Measurements from ENCODE around the gene ADAMTSL3. TPM values are rescaled to one million over a fixed set of nuclear protein-coding genes. Genes with fewer than 3 reads are reported as not detected.

The ADAMTSL3 gene
- total and polyA plus RNA-seq, 2 experiments from 2014 or later: 0.61 to 0.87 TPM

DNA sequence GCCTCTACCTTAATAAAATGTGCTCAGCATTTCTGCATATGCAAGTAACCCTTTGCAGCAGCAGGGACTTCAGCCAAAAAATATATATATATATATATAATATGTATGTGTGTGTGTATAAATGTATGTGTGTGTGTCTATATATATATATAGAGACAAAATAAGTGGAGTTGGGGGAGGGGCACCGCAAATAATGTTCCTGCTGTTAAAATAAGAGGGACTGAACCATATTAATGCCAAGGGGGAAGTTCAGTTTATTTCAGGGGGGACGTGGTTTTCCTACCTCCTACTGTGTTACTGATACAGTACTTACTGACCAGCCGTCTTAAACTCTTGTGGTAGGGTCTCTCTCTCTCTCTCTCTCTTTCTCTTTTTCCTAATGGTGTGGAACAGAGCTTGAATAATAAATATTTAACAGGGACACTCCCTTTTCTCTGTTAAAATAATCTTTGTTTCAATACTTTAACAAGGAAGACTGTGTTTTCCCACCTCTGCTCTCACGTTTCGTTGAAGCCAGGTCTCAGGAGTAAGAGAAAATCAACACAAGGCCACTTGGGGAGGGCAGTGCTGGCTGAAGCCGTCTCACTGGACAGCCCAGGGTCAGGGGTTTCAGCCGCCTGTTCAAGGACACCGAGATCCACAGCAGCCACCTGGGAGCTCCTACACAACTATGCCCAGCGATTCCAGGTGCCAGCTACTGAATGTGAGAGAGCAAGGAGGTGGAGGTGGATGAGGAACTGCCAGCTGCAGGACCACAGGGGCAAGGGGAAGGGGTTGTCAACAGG is 42.8 kb upstream of the ADAMTSL3 start:
- no peaks in the 10 kb centered on the region for H3K79me2 ChIP-seq (replicated peaks; ENCODE audit: insufficient read depth)
- H3K27me3 ChIP-seq (ENCODE audit: insufficient read depth): no peaks in the 10 kb centered on the region
- Mint-ChIP-seq H3K27me3 (ENCODE audit: insufficient read depth, low read depth, poor library complexity) (peaks cover 3% of the 10 kb centered on the region), H3K27ac (no peak overlapping the region), H3K36me3 (ENCODE audit: low read depth) (no peaks in the 10 kb centered on the region), H3K4me1 (no peaks in the 10 kb centered on the region), H3K9me3 (no peaks in the 10 kb centered on the region), H3K4me3 (no peak overlapping the region)
- no peak overlapping the region for H3K27ac ChIP-seq (ENCODE audit: low read depth)
- H4K20me1 ChIP-seq (replicated peaks; ENCODE audit: insufficient read depth): no peaks in the 10 kb centered on the region
- no peak overlapping the region for H2AFZ ChIP-seq
- DNase-seq (ENCODE audit: low spot score): no peak
- no peaks in the 10 kb centered on the region for H3K36me3 ChIP-seq (ENCODE audit: insufficient read depth)
- no peak overlapping the region for H3K4me2 ChIP-seq
- no peak for ATAC-seq
- no peaks in the 10 kb centered on the region for H3K9me2 ChIP-seq (ENCODE audit: insufficient read depth)
- no peak overlapping the region for H3K4me3 ChIP-seq
- TF ChIP-seq, protein P1, sequence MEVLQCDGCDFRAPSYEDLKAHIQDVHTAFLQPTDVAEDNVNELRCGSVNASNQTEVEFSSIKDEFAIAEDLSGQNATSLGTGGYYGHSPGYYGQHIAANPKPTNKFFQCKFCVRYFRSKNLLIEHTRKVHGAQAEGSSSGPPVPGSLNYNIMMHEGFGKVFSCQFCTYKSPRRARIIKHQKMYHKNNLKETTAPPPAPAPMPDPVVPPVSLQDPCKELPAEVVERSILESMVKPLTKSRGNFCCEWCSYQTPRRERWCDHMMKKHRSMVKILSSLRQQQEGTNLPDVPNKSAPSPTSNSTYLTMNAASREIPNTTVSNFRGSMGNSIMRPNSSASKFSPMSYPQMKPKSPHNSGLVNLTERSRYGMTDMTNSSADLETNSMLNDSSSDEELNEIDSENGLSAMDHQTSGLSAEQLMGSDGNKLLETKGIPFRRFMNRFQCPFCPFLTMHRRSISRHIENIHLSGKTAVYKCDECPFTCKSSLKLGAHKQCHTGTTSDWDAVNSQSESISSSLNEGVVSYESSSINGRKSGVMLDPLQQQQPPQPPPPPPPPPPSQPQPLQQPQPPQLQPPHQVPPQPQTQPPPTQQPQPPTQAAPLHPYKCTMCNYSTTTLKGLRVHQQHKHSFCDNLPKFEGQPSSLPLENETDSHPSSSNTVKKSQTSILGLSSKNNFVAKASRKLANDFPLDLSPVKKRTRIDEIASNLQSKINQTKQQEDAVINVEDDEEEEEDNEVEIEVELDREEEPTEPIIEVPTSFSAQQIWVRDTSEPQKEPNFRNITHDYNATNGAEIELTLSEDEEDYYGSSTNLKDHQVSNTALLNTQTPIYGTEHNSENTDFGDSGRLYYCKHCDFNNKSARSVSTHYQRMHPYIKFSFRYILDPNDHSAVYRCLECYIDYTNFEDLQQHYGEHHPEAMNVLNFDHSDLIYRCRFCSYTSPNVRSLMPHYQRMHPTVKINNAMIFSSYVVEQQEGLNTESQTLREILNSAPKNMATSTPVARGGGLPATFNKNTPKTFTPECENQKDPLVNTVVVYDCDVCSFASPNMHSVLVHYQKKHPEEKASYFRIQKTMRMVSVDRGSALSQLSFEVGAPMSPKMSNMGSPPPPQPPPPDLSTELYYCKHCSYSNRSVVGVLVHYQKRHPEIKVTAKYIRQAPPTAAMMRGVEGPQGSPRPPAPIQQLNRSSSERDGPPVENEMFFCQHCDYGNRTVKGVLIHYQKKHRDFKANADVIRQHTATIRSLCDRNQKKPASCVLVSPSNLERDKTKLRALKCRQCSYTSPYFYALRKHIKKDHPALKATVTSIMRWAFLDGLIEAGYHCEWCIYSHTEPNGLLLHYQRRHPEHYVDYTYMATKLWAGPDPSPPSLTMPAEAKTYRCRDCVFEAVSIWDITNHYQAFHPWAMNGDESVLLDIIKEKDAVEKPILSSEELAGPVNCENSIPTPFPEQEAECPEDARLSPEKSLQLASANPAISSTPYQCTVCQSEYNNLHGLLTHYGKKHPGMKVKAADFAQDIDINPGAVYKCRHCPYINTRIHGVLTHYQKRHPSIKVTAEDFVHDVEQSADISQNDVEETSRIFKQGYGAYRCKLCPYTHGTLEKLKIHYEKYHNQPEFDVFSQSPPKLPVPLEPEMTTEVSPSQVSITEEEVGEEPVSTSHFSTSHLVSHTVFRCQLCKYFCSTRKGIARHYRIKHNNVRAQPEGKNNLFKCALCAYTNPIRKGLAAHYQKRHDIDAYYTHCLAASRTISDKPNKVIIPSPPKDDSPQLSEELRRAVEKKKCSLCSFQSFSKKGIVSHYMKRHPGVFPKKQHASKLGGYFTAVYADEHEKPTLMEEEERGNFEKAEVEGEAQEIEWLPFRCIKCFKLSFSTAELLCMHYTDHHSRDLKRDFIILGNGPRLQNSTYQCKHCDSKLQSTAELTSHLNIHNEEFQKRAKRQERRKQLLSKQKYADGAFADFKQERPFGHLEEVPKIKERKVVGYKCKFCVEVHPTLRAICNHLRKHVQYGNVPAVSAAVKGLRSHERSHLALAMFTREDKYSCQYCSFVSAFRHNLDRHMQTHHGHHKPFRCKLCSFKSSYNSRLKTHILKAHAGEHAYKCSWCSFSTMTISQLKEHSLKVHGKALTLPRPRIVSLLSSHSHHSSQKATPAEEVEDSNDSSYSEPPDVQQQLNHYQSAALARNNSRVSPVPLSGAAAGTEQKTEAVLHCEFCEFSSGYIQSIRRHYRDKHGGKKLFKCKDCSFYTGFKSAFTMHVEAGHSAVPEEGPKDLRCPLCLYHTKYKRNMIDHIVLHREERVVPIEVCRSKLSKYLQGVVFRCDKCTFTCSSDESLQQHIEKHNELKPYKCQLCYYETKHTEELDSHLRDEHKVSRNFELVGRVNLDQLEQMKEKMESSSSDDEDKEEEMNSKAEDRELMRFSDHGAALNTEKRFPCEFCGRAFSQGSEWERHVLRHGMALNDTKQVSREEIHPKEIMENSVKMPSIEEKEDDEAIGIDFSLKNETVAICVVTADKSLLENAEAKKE (CRISPR knock-in tag; IDR thresholded peaks at IDR 0.05): no peak
- TF ChIP-seq POLR2AphosphoS5 (IDR thresholded peaks at IDR 0.05; ENCODE audit: low read depth): no peak
- no peak for TF ChIP-seq JUNB (IDR thresholded peaks at IDR 0.05; ENCODE audit: unreplicated experiment)
- TF ChIP-seq ZNF331 (CRISPR knock-in tag; IDR thresholded peaks at IDR 0.05; ENCODE audit: low read depth): no peak
- TF ChIP-seq NANOG (IDR thresholded peaks at IDR 0.05; ENCODE audit: borderline replicate concordance): no peak
- TF ChIP-seq, protein P2, sequence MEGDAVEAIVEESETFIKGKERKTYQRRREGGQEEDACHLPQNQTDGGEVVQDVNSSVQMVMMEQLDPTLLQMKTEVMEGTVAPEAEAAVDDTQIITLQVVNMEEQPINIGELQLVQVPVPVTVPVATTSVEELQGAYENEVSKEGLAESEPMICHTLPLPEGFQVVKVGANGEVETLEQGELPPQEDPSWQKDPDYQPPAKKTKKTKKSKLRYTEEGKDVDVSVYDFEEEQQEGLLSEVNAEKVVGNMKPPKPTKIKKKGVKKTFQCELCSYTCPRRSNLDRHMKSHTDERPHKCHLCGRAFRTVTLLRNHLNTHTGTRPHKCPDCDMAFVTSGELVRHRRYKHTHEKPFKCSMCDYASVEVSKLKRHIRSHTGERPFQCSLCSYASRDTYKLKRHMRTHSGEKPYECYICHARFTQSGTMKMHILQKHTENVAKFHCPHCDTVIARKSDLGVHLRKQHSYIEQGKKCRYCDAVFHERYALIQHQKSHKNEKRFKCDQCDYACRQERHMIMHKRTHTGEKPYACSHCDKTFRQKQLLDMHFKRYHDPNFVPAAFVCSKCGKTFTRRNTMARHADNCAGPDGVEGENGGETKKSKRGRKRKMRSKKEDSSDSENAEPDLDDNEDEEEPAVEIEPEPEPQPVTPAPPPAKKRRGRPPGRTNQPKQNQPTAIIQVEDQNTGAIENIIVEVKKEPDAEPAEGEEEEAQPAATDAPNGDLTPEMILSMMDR (conservative IDR thresholded peaks at IDR 0.05; ENCODE audit: low read depth in 2 of 2): no peak
- TF ChIP-seq, protein P3, sequence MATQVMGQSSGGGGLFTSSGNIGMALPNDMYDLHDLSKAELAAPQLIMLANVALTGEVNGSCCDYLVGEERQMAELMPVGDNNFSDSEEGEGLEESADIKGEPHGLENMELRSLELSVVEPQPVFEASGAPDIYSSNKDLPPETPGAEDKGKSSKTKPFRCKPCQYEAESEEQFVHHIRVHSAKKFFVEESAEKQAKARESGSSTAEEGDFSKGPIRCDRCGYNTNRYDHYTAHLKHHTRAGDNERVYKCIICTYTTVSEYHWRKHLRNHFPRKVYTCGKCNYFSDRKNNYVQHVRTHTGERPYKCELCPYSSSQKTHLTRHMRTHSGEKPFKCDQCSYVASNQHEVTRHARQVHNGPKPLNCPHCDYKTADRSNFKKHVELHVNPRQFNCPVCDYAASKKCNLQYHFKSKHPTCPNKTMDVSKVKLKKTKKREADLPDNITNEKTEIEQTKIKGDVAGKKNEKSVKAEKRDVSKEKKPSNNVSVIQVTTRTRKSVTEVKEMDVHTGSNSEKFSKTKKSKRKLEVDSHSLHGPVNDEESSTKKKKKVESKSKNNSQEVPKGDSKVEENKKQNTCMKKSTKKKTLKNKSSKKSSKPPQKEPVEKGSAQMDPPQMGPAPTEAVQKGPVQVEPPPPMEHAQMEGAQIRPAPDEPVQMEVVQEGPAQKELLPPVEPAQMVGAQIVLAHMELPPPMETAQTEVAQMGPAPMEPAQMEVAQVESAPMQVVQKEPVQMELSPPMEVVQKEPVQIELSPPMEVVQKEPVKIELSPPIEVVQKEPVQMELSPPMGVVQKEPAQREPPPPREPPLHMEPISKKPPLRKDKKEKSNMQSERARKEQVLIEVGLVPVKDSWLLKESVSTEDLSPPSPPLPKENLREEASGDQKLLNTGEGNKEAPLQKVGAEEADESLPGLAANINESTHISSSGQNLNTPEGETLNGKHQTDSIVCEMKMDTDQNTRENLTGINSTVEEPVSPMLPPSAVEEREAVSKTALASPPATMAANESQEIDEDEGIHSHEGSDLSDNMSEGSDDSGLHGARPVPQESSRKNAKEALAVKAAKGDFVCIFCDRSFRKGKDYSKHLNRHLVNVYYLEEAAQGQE (IDR thresholded peaks at IDR 0.05; ENCODE audit: unreplicated experiment): no peak
- TF ChIP-seq STAT1 (IDR thresholded peaks at IDR 0.05; ENCODE audit: unreplicated experiment): no peak
- TF ChIP-seq CREB1 (CRISPR knock-in tag; IDR thresholded peaks at IDR 0.05; ENCODE audit: low read depth): no peak
- TF ChIP-seq, protein P4, sequence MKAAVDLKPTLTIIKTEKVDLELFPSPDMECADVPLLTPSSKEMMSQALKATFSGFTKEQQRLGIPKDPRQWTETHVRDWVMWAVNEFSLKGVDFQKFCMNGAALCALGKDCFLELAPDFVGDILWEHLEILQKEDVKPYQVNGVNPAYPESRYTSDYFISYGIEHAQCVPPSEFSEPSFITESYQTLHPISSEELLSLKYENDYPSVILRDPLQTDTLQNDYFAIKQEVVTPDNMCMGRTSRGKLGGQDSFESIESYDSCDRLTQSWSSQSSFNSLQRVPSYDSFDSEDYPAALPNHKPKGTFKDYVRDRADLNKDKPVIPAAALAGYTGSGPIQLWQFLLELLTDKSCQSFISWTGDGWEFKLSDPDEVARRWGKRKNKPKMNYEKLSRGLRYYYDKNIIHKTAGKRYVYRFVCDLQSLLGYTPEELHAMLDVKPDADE (IDR thresholded peaks at IDR 0.05): no peak
- no peak for TF ChIP-seq ZNF114 (CRISPR knock-in tag; IDR thresholded peaks at IDR 0.05)
- no peak for TF ChIP-seq EZH2 (IDR thresholded peaks at IDR 0.05; ENCODE audit: low read depth, unreplicated experiment)
- H3K4me1 ChIP-seq (ENCODE audit: insufficient read depth): no peaks in the 10 kb centered on the region
- H3F3A ChIP-seq (replicated peaks; ENCODE audit: low read depth): no peaks in the 10 kb centered on the region
